ENCODE data around the gene ZNF516.

The ZNF516 gene

GRCh38 chr18:76422121-76422520 lies 72.9 kb downstream of the ZNF516 start:
- no peak overlapping the region for H3K4me3 ChIP-seq (ENCODE audit: low read depth, low read length)
- TF ChIP-seq, protein P1, sequence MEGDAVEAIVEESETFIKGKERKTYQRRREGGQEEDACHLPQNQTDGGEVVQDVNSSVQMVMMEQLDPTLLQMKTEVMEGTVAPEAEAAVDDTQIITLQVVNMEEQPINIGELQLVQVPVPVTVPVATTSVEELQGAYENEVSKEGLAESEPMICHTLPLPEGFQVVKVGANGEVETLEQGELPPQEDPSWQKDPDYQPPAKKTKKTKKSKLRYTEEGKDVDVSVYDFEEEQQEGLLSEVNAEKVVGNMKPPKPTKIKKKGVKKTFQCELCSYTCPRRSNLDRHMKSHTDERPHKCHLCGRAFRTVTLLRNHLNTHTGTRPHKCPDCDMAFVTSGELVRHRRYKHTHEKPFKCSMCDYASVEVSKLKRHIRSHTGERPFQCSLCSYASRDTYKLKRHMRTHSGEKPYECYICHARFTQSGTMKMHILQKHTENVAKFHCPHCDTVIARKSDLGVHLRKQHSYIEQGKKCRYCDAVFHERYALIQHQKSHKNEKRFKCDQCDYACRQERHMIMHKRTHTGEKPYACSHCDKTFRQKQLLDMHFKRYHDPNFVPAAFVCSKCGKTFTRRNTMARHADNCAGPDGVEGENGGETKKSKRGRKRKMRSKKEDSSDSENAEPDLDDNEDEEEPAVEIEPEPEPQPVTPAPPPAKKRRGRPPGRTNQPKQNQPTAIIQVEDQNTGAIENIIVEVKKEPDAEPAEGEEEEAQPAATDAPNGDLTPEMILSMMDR (IDR thresholded peaks at IDR 0.05; ENCODE audit: low read depth, low read length): no peak

DNA sequence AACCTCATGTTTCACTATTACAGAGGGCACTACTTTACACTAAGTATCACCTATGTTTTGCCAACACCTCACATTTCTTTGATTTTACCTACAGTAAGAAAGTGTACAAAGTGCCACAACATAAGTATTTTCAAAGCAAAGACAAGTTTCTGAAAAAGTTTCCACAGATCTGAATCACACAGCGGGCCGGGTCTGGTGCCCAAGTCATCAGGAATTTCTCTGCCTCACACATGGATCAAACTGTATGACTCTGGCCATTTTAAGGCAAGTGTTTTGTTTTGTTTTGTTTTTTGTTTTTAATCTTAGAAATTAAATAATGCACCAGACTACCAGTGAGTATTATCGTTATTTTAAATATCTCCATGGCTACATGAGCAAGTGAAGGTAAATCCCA lies 73.4 kb downstream of the ZNF516 start:
- H3K4me3 ChIP-seq (ENCODE audit: low read depth, low read length): no peak overlapping the region
- TF ChIP-seq, protein P1 (IDR thresholded peaks at IDR 0.05; ENCODE audit: low read depth, low read length): no peak

- H3K4me3 ChIP-seq (ENCODE audit: low read depth, low read length): no peak overlapping the region
- TF ChIP-seq, protein P1 (IDR thresholded peaks at IDR 0.05; ENCODE audit: low read depth, low read length): no peak
These were observed 74.0 kb downstream of the ZNF516 start for GRCh38 chr18:76420898-76421684.

- TF ChIP-seq, protein P1 (IDR thresholded peaks at IDR 0.05; ENCODE audit: low read depth, low read length): no peak
- H3K4me3 ChIP-seq (ENCODE audit: low read depth, low read length): no peak overlapping the region
These were observed 75.2 kb downstream of the ZNF516 start for GRCh38 chr18:76419811-76420210.

DNA sequence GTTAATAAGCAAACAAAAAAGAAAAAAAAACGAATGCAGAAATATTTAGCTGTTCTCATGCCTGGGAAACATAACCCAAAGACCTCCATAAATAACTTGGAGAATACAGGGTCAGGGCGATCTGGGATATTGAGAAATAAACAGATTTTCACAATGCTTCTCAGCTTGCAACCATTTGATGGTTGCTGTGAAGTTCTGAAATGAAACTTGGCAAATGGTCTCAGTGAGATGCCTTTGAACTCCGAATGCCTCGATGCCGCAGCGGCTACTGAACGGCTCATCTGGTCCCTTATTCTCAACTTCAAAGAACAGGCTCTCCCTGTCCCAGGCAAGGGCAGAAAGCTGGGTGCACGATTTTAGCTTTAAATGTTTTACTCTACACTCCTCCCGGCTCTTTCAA lies 78.1 kb downstream of the ZNF516 start:
- TF ChIP-seq, protein P1 (IDR thresholded peaks at IDR 0.05; ENCODE audit: low read depth, low read length): no peak
- no peak overlapping the region for H3K4me3 ChIP-seq (ENCODE audit: low read depth, low read length)

- TF ChIP-seq, protein P1 (IDR thresholded peaks at IDR 0.05; ENCODE audit: low read depth, low read length): no peak
- no peak overlapping the region for H3K4me3 ChIP-seq (ENCODE audit: low read depth, low read length)
These were observed 80.0 kb downstream of the ZNF516 start for GRCh38 chr18:76414936-76415621.
